WTC11 (cell line): ENCODE measurements around the gene TLR4.

Source experiments
- CREB1 ChIP-seq: sonication (generic); formaldehyde crosslinking; IDR thresholded peaks from 2 replicates; pipeline ENCODE4 v1.8.0; 2023; ENCODE audit warnings: mild to moderate bottlenecking, missing genetic modification reagents
- CTCF ChIP-seq: fragments of 200-600 bp; IDR thresholded peaks from 2 replicates; pipeline ENCODE4 v1.8.0; 2022; ENCODE audit warnings: antibody characterized with exemption
- HMGA2 ChIP-seq: fragments of 250-450 bp; sonication (Bioruptor Pico); IDR thresholded peaks from 2 replicates; pipeline ENCODE4 v1.4.0; 2021; ENCODE audit warnings: mild to moderate bottlenecking, moderate library complexity
- MAX ChIP-seq: sonication (generic); formaldehyde crosslinking; IDR thresholded peaks from 2 replicates; pipeline ENCODE4 v1.8.0; 2022; ENCODE audit warnings: mild to moderate bottlenecking, missing genetic modification reagents
- NFE2L1 ChIP-seq: sonication (generic); formaldehyde crosslinking; IDR thresholded peaks from 2 replicates; pipeline ENCODE4 v1.8.1; 2023; ENCODE audit warnings: missing genetic modification reagents
- TP53 ChIP-seq: sonication (generic); formaldehyde crosslinking; IDR thresholded peaks from 2 replicates; pipeline ENCODE4 v1.8.1; 2023; ENCODE audit warnings: mild to moderate bottlenecking, missing genetic modification reagents
- ZBTB43 ChIP-seq: sonication (generic); formaldehyde crosslinking; IDR thresholded peaks from 2 replicates; pipeline ENCODE4 v1.8.1; 2023; ENCODE audit warnings: mild to moderate bottlenecking, missing genetic modification reagents
- TF ChIP-seq, protein P1 (sequence below): sonication (generic); formaldehyde crosslinking; conservative IDR thresholded peaks from 2 replicates; pipeline ENCODE4 v1.8.1; 2023; ENCODE audit warnings: mild to moderate bottlenecking, low read depth, missing genetic modification reagents, moderate library complexity
- TF ChIP-seq, protein P2 (sequence below): sonication (generic); formaldehyde crosslinking; IDR thresholded peaks from 2 replicates; pipeline ENCODE4 v1.8.1; 2022; ENCODE audit warnings: mild to moderate bottlenecking, missing genetic modification reagents, moderate library complexity, borderline replicate concordance

DNA sequence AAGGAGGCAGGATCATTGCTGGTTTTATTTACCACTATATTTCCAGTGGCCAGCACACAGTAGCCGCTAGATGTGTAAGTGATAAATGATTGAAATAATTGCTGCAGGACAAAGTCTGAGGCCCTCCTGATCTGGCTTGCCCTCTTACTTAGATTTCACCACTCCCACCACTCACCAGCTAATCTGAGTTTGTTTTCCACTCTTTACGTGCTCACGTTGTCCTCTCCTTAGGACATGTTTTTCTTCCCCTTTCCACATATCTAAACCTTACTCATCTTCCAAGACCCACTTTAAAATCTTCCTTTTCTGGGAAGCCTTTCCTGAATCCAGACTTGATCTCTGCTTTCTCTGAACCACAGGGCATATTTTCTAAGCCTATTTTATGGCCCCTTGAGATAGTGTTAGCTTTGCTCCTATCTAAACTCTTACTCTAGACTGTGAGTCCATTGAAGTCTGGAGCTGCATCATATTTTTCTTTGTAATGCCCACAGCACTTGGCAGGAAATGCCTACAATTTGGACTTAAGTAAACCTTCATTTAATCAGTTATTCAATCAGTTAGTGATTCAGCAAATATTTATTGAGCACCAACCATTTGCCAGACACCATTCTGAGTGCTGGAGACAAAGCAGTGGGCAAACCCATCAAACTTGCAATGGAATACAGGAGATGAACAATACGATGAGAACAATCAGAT, 2.4 kb downstream of the TLR4 start:
- TF ChIP-seq ZBTB43 (CRISPR knock-in tag) (no peak), CTCF (no peak), MAX (CRISPR knock-in tag) (no peak), CREB1 (no peak), NFE2L1 (CRISPR knock-in tag) (no peak), HMGA2 (no peak), TP53 (CRISPR knock-in tag) (no peak)
- TF ChIP-seq, protein P1, sequence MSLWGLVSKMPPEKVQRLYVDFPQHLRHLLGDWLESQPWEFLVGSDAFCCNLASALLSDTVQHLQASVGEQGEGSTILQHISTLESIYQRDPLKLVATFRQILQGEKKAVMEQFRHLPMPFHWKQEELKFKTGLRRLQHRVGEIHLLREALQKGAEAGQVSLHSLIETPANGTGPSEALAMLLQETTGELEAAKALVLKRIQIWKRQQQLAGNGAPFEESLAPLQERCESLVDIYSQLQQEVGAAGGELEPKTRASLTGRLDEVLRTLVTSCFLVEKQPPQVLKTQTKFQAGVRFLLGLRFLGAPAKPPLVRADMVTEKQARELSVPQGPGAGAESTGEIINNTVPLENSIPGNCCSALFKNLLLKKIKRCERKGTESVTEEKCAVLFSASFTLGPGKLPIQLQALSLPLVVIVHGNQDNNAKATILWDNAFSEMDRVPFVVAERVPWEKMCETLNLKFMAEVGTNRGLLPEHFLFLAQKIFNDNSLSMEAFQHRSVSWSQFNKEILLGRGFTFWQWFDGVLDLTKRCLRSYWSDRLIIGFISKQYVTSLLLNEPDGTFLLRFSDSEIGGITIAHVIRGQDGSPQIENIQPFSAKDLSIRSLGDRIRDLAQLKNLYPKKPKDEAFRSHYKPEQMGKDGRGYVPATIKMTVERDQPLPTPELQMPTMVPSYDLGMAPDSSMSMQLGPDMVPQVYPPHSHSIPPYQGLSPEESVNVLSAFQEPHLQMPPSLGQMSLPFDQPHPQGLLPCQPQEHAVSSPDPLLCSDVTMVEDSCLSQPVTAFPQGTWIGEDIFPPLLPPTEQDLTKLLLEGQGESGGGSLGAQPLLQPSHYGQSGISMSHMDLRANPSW (CRISPR knock-in tag), result no peak
- TF ChIP-seq, protein P2, sequence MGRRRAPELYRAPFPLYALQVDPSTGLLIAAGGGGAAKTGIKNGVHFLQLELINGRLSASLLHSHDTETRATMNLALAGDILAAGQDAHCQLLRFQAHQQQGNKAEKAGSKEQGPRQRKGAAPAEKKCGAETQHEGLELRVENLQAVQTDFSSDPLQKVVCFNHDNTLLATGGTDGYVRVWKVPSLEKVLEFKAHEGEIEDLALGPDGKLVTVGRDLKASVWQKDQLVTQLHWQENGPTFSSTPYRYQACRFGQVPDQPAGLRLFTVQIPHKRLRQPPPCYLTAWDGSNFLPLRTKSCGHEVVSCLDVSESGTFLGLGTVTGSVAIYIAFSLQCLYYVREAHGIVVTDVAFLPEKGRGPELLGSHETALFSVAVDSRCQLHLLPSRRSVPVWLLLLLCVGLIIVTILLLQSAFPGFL (CRISPR knock-in tag), result no peak
